HG02678 (cell line): ENCODE results near the gene MGLL.
"Not testable (repeated sequence)": the region's sequence is repeated elsewhere in the genome, so short reads cannot be mapped to it uniquely, and the experiment has no call there.

Source experiments
- ATAC-seq: cut with Tn5 transposase; IDR thresholded peaks from one replicate; pipeline ENCODE4 v1.9.1; 2021; ENCODE audit warnings: mild to moderate bottlenecking, moderate library complexity; ENCODE audit not compliant: unreplicated experiment

Gene MGLL

DNA sequence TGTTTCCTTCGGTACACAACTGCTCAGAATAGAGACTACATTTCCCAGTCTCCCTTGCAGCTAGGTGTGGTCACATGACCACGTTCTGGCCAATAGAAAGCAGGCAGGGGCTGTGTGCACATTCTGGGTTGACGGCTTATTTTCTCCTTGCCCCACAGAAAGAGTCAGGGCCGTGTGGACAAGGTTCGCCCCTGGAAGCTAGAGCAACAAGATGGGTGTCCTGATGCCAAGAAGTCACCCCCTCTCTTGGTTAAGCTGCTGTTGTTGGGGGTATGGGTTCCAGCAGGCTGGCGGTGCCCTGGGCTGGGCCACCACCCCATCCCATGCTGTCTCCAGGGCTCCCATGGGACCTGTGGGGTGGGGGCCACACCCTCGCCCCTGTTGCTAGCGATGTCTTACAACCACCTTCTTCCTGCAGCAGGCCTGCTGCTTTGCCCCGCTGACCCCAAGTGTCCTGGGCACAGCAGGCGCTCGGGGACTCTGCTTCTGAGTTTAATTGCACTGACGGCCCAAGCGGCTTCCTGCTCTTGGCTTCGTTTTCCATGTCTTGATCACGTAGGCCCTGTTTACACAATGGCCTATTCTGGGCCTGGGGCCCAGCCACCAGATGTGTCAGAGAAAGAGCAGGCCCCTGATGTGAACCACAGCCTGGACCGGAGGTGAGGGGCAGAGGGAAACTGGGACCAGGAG lies 124.6 kb downstream of the MGLL start:
- ATAC-seq = peak; percentile 79

DNA sequence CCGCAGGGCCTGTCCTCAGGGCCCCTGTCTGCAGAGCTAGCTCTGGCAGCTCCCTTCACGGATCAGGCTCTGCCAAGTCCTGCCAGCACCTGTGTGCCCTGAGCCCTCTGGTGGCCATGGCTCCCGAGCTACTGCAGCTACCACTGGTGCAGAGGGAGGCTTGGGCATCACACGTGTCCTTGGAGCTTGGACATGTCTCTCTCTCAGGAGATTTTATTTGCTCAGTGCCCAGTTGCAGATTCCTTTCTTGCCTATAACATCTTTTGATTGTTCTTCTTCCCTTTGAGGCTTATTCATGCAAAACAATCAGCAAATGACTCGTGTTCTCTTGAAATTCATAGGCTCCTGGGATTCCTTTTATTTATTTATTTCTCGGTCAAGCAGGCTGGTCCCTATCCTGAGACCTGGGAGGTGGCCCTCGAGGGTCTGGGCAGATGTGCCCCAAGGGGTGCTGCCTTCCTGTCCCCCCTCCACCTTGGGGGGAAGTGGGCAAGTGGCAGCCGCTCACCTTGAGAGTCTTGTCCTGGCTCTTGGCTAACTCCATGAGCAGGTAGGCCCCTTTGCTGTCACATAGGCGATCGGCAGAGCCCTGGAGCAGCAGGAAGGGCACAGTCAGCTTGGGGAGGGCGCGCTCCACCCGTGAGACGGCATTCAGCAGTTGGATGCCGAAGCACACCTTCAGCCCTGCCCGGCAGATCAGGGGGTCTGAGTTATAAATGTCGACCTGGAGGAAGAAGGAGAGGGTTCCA lies 127.7 kb downstream of the MGLL start:
- no peak for ATAC-seq

DNA sequence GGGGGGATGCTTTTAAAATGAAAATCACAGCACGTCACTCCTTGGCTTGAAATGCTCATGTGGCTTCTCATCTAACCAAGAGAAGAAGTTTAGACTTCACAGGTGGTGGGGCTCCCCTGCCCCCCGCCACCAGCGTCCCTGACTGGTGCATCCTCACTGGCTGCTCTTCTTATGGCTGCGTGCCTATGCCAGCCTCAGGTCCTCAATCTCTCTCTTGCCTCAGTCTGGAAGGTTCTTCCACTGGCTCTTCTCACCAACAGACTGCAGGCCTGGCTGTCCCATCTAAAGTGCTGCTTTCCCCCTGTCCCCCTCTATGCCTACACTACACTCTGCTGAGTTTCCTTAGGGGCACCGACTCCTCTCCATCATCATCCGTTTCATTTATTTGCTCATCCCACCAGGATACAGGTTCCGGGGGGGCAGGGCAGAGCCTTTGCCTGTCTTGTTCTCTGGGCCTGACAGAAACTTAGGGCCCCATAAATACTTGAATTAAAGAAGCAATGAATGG lies 128.9 kb downstream of the MGLL start:
- no peak for ATAC-seq

DNA sequence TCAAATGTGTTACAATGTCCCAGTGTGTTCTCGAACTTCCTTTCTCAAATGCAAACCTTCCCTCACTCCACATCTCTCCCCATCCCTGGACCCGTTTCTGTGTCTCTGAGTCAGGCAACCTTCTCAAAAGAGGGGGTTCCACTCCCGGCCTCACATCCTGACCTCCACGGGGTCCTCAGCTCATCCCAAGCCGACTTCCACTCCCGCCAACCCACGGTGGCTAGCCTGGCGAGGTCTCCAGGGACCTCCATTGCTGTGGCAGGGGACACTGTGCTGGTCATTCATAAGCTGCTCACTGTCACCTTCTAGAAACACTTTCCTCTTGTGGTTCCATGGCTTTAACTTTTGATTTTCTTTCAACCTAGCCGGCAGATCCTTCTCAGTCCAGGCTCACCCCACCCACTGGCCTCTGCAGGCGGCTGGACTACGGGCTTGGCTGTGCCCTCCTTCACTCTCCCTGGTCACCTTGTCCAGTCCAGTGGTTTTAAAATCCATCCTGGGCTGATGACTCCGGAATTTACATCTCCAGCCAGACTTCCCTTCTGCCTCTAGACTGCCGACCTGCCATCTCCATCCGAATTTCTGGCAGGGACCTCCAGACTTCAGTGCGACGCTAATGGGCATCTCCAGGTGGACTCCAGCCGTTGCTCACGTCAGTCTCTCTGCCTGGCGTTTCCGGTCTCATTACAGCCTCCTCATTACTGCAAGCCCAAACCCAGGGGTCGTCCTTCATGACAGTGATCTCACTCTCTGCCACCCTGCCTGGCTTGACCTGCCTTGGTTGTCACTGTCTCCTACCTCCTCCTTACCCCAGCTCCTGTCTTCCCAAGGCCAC lies 129.6 kb downstream of the MGLL start:
- no peak for ATAC-seq

DNA sequence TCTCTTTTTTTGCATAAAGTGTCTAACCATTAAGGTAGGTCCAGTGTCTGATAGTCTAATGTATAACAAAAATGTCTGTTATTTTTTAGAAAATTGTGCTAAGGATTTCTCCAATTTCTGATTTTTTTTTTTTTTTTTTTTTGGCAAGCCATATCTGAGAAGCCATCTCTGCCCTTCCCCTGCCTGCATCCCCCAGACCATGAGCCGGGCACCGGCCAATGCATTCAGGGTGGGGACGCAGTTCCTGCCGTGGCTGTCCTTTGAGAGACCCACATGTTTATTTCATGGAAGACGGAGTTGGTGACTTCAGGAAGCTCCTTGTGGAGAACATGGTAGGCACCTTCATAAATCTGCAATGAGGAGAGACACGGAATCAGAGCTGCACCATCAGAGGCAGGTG lies 130.3 kb downstream of the MGLL start:
- no peak for ATAC-seq

DNA sequence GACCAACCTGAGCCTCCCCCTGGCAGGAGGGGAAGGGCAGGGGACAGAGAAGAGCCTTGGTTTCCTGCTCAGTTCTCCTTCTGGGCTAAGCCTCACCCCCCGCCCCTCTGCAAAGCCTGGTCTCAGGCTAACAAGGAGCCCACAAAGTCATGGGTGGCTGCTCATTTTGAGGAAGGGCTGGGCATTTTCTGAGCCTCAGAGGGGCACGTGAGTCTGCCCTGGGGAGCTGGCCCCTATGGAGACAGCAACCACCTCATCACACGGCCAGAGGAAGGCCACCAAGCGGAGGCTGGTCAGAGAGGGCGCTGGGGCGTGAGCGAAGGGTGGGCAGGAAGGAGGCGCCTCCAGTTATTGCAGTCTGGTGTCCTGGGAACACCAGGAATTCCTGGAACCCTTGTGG lies 130.8 kb downstream of the MGLL start:
- no peak for ATAC-seq

DNA sequence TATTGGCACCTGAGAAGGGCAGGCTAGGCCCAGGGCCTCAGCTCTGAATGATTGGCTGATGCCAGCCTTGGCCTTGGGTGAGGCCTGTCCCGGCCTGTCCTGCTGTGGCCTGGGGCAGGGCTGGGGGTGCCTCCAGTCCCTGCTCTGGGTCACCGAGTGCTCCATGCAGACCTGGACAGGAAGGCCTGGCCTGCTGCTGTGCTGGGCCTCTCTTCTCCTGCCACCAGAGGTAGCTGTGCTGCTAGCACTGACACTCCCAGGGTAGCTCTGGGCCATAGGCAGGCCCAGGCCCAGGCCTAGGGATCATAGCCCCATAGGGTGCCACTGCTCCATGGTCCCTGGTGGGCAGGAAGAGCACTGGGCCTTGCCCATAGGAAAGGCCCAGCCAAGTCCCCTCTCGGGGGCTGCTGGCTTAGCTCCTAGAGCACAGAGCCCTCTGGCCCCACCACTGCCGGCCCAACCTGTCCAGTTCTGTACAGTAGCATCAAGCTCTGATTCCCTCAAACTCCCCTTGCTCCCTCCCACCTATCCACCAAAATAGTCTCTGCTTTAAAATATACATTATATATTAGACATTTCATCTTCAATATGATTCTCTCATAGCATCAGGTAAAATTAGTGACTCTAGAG lies 131.4 kb downstream of the MGLL start:
- no peak for ATAC-seq

DNA sequence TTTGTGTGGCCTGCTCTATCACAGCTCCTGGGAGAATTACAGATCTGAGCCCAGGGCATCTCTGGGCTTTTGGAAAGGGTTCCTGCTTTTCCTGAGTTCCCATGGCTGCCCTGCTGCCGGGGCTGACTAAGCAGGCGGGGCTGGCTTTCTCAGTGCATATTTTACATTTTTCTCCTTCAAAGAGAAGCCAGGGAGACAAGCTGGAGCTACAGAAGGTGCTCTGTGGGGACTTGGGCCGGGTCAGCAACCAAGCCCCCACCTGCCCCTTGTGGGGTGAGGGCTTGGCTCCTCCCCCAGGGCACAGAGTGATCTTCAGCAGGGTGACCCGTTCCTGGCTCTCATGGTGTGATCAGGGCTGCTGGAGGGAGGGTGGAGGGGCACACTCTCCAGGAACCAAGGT lies 132.2 kb downstream of the MGLL start:
- ATAC-seq = no peak

DNA sequence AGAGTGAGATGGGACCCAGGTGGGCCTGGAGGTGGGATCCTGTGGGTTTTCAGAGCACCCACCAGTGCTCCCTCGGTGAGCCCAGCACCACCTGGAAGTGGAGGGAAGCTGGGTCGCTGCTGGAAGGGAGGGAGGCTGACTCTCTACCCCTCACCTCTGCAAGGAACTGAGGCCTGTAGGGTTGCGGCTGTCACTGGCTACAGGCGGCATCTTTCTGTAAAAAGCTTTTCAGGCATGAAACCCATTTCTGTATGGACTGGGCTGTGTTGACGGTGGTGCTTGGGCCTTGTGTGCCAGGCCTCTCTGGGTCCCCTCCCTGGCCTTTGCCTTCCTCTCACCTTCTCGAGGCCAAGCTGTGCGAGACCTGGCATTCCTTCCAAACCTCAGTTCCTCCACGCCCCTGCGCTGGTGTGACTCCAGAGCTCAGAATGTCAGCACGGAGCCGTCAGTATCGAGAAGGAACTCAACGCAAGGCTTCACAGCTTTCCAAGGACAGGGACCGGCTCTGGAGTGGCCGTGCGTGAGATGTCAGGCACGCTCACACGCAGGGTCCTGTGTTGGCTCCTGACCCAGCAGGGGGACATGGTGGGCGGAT lies 133.0 kb downstream of the MGLL start:
- ATAC-seq = no peak

DNA sequence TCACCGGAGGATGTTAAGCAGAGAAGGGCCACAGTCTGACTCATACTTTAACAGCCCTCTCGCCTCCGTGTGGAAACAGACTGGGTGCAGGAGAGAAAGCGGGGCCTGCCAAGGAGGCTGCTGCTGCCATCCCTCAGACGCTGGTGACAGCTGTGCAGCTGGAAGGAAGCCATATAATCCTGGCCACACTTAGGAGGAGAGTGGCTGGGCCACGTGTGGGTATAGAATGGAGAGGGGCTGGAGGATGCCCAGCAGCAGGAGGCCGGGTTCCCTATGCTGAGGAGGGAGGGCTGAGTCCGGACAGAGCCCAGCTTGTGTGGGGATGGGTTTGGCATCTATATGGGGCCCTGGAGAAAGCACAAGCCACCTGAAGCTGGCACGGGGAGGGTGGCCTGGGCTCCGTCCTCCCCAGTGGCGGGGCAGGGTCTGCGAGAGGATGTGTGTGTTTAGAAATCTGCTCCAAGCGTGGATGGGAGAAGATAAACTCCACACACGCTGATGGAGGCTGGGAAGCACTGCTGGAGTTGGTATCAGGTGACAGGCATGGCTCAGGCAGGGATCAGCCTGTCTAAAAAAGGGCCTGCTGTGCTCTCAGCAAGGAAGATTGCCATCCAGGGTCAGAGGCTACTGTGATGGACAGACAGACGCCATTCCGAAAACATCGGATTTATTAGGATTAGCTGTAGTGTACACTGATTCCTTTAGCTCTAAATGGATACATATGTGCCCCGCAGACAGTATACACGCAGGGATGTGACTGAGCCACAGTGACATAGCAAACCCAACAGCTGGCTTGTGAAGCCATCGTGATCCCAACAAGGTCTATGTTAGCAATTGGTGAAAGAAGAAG lies 133.7 kb downstream of the MGLL start:
- no peak for ATAC-seq

DNA sequence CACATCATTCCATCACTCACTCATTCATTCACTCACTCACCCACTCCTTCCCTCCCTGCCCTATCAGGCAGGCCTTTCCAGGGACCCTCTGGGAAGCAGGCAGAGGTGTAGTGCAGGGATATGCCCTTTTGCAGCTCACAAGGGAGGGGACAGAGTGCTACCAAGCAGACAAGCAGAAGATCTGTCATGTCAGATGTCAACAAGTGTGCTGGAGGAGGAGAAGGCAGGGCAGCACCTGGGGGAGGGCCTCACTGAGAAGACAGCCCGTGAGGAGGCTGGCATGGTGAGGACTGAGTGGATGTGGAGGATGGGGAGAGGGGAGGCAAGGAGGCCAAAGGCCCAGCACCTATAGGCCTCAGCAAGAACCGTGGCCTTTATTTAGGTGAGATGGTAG lies 134.3 kb downstream of the MGLL start:
- ATAC-seq = no peak

DNA sequence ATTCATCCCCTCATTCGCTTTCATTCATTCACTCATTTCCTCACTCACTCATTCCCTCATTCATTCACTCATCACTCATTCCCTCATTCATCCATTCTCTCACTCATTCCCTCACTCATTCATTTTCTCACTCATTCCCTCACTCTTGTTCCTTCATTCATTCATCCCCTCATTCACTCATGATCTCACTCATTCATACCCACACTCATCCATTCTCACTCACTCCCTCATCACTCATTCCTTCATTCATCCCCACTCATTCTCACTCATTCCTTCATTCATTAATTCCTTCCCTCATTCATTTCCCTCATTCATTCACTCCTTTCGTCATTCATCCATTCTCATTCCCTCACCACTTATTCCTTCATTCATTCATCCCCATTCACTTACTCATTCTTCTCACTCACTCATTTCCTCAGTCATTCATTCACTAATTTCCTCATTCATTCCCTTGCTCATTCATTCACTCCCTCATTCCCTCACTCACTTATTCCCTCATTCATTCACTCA lies 135.0 kb downstream of the MGLL start:
- ATAC-seq = no peak

DNA sequence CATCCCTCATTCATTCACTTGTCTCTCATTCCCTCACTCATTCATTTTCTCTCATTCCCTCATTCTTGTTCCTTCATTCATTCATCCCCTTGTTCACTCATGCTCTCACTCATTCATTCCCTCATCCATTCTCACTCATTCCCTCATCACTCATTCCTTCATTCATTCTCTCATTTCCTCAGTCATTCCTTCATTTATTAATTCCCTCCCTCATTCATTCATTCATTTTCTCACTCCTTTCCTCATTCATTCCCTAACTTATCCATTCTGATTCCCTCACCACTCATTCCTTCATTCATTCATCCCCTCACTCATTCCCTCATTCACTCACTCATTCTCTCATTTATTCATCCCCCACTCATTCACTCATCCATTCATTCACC lies 135.8 kb downstream of the MGLL start:
- no peak for ATAC-seq

DNA sequence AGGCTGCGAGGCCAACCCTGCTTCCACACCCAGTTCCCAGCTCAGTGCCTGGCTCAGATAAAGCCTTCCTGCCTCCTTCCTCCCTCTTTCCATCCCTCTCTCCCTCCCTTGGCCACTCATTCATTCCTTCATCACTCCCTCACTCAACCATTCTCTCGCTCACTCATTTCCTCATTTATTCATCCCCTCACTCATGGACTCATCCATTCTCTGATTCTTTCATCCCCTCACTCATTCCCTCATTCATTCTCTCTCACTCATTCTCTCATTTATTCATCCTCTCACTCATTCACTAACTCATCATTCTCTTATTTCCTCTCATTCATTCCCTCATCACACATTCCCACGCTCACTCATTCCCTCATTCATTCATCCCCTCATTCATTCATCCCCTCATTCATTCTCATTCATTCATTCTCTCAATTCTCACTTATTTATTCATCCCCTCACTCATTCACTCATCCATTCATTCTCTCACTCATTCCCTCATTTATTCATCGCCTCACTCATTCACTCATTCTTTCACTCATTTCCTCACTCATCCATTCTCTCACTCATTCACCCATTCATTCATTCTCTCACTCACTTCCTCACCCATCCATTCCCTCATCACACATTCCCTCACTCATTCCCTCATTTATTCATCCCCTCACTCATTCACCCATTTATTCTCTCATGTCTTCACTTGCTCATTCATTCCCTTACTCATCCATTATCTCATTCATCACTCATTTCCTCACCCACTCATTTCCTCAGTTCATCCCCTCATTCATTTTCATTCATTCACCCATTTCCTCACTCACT lies 136.4 kb downstream of the MGLL start:
- no peak for ATAC-seq

DNA sequence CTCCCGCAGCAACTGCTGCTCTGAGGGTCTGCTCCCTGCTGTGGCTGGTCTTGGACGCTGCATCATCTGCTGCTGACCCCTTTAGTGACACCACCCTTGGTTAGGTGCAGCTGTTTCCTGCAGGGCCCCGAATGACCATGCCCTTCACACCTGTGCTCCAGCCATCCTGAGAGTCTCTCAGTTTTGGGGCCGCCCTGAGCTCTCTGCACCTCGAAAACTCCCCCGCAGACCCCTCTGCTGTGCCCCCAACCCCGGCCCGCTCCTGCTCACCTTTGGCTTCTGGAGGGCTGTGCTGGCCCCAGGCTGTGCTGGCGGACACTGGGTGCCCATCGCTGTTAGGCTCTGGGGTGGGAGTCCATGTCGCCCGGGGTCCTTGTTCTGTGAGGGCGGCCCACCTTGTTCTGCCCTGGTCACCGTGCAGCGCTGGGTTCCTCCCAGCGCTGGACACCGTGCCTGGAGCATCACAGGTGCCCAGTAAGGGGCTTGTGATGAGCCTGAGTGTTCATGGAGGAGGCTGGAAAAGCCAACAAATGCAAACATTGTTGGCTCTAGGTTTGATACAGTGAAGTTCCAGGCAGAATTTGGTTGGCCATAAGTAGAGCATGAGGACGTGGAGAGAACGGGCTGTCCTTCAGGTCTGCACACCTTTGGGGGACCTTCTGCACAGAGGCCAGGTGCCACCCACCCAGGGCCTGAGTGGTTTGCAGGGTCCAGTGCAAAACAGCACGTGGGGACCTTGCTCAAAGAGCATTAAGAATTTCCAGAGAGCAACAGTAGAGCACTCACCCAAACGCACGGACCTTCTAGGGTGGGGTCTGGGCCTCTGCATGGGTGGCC lies 137.2 kb downstream of the MGLL start:
- ATAC-seq = no peak

DNA sequence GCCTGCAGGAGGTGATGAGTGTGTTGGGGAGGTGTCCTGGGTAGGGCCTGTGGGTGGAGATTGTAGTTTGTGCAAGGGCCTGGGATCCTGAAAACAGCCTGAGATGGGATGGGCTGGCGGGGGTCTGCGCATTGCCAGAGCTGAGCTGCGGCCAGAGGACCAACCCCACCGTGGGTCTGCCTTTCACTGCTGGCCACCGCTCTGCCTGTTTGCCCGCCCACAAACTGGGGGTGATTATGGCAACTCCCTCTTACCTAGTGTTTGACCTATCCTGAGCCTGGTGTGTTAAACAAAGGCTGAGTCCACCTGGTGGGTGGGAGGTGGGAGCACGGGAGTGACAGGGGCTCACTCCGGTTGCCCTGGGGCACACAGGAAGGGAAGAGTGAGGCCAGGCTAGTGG lies 139.8 kb downstream of the MGLL start:
- ATAC-seq = no peak

DNA sequence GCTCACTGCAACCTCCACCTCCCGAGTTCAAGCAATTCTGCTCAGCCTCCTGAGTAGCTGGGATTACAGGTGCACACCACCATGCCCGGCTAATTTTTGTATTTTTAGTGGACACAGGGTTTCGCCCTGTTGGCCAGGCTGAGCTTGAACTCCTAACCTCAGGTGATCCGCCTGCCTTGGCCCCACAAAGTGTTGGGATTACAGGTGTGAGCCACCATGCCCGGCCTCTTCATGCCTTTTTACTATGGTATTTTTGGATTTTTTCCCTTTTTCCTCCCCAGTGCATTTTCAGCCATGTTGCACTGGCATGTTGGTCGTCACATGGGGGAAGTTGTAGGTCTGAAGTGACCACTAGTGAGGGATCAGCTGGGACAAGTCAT lies 140.2 kb downstream of the MGLL start:
- not testable (repeated sequence) for ATAC-seq

DNA sequence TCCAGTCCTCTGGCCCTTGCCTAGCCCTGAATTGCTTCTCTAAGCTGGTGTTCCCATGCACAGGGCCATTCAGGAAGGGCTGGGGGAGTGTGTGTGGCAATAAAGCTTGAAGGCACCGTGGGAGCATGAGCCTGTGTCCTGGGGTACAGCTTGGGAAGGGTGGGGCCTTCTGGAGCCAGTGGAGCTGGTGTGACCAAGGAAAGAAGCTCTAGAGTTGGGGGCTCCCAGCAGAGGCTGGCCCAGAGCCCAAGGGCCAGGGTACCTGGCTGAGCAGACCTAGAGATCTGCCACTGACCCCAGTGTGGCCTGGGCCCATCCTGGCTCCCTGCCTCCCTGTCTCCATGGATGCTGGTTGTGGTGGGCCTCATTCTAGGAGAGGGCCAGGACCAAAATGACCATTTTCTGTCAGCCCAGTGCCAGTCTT lies 141.5 kb downstream of the MGLL start:
- ATAC-seq = no peak
